ENCODE results near the gene CAPS. TPM values are rescaled to one million over a fixed set of nuclear protein-coding genes. Genes with fewer than 3 reads are reported as not detected.

The CAPS gene
- total RNA-seq, 1 experiment from 2014 or later = 5.3 TPM

DNA sequence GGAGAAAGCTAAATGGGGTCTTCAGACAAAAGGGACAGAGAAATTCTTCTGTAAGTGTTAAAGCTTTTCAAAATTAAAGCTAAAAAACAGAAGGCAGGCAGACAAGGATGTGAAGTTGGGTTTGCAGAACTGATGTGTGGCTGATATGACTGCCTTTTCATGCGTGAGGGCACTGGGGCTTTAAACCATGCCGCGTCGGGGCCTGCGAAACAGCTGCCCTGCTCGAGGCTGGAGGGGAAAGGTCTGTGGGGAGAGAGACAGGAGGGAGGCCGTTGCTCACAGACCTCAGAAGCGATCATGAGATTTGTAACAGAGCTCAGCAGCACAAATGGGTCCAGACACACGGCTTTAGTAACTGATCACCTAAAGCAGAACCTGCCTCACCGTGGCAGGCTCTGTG lies 23.5 kb downstream of the CAPS start (continued):
- TF ChIP-seq AFF4 (CRISPR knock-in tag; IDR thresholded peaks at IDR 0.05; ENCODE audit: borderline replicate concordance) (no peak), ATF6 (CRISPR knock-in tag; IDR thresholded peaks at IDR 0.05) (no peak), ZNF232 (CRISPR knock-in tag; IDR thresholded peaks at IDR 0.05) (no peak), ZBTB21 (CRISPR knock-in tag; IDR thresholded peaks at IDR 0.05; ENCODE audit: borderline replicate concordance) (no peak), E2F1 (CRISPR knock-in tag; IDR thresholded peaks at IDR 0.05) (no peak), ZNF671 (CRISPR knock-in tag; IDR thresholded peaks at IDR 0.05) (no peak), EMX1 (CRISPR knock-in tag; IDR thresholded peaks at IDR 0.05) (no peak), TEAD4 (CRISPR knock-in tag; IDR thresholded peaks at IDR 0.05) (no peak), KAT7 (CRISPR knock-in tag; IDR thresholded peaks at IDR 0.05; ENCODE audit: borderline replicate concordance) (no peak), ZNF512 (CRISPR knock-in tag; IDR thresholded peaks at IDR 0.05; ENCODE audit: borderline replicate concordance) (no peak)
- TF ChIP-seq, protein P1, sequence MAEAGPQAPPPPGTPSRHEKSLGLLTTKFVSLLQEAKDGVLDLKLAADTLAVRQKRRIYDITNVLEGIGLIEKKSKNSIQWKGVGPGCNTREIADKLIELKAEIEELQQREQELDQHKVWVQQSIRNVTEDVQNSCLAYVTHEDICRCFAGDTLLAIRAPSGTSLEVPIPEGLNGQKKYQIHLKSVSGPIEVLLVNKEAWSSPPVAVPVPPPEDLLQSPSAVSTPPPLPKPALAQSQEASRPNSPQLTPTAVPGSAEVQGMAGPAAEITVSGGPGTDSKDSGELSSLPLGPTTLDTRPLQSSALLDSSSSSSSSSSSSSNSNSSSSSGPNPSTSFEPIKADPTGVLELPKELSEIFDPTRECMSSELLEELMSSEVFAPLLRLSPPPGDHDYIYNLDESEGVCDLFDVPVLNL (CRISPR knock-in tag; IDR thresholded peaks at IDR 0.05; ENCODE audit: borderline replicate concordance, low read depth) = no peak

GRCh38 chr19:5940260-5941208 lies 26.5 kb downstream of the CAPS start:
- Mint-ChIP-seq H3K27ac (no peak overlapping the region), H3K4me1 (peaks cover 3% of the 10 kb centered on the region; the same call in 1 of the 2 replicates), H3K36me3 (peaks cover 23% of the 10 kb centered on the region), H3K4me3 (no peak overlapping the region), H3K9me3 (no peaks in the 10 kb centered on the region), H3K27me3 (ENCODE audit: low read depth) (no peaks in the 10 kb centered on the region)
- ATAC-seq (no peak), DNase-seq (ENCODE audit: low spot score) (no peak)
- ChIA-PET POLR2A (no interaction called here), CTCF (interaction anchor here (0.5 to 1.1 kb wide), 3 partner anchors 11 to 143 kb away, joined by 3 to 4 read pairs (median 3); no protein-coding TSS in a partner anchor)
- TF ChIP-seq ZNF512 (CRISPR knock-in tag; IDR thresholded peaks at IDR 0.05; ENCODE audit: borderline replicate concordance) = no peak
- TF ChIP-seq NFYB (CRISPR knock-in tag; conservative IDR thresholded peaks at IDR 0.05; ENCODE audit: low read depth) = no peak
- no peak for TF ChIP-seq NR3C1 (CRISPR knock-in tag; conservative IDR thresholded peaks at IDR 0.05; ENCODE audit: low read depth)
- no peak for TF ChIP-seq RORB (CRISPR knock-in tag; IDR thresholded peaks at IDR 0.05)
- no peak for TF ChIP-seq ELF4 (CRISPR knock-in tag; IDR thresholded peaks at IDR 0.05; ENCODE audit: low read depth)
- TF ChIP-seq ATF1 (CRISPR knock-in tag; IDR thresholded peaks at IDR 0.05) = no peak
- no peak for TF ChIP-seq STAT6 (CRISPR knock-in tag; conservative IDR thresholded peaks at IDR 0.05; ENCODE audit: low read depth)
- no peak for TF ChIP-seq ZNF263 (CRISPR knock-in tag; IDR thresholded peaks at IDR 0.05; ENCODE audit: low read depth)
- no peak for TF ChIP-seq PRRX2 (CRISPR knock-in tag; IDR thresholded peaks at IDR 0.05)
